Measurements from ENCODE around the gene LDLRAD3.
"Not testable (repeated sequence)": the region's sequence is repeated elsewhere in the genome, so short reads cannot be mapped to it uniquely, and the experiment has no call there.

LDLRAD3 gene

GRCh38 chr11:35998634-35999033 is 54.8 kb downstream of the LDLRAD3 start:
- no peak for DNase-seq

DNA sequence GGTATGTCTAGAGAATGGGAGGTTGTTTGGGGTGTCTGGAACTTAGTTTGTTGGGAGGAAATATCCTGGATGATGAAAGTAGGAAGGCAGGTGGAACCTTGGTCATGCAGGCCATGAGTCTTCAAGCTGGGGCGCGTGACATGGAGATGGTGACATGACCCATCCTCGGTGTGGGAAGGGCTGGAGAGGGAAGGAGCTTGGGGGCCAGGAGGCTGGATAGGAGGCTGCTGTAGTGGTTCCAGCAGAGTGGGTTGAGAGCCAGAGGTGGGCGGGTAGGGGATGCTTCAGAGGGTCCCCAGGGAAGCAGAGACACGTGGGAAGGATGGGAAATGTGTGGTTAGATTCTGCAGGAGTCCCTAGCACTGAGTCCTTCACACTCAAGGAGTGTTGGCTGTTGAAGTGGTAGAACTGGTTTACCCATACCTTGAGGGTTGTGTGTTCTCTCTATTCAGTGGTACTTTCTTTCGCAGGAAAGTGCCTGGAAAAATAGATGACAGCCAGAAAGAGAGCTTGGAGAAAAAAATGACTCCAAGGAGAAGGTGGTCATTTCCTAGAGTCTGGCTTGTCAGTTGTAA is 56.8 kb downstream of the LDLRAD3 start:
- DNase-seq: no peak

- no peak for DNase-seq
Measured at GRCh38 chr11:36002196-36002595, 58.3 kb downstream of the LDLRAD3 start.

DNA sequence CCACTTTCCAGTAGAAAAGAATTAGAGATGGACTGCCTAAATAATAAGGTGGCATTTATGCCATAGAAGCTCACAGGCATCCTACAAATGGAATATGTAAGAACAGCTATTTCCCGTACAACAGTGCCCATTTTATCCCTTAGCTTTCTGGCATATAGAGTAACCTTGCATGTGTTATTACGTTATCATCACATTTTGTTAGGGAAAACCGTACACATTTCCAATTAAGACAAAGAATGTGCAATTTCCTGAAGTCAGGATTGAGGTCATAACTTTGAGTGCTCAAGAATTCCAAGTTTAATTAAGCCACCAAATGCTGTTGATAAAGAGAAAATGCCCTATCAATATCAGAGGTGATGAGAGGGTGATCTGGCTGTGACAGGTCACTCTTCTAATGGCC is 58.9 kb downstream of the LDLRAD3 start:
- DNase-seq: no peak

GRCh38 chr11:36006556-36006955 is 62.7 kb downstream of the LDLRAD3 start:
- DNase-seq: no peak

- no peak for DNase-seq
Measured at GRCh38 chr11:36007127-36007655, 63.3 kb downstream of the LDLRAD3 start.

DNA sequence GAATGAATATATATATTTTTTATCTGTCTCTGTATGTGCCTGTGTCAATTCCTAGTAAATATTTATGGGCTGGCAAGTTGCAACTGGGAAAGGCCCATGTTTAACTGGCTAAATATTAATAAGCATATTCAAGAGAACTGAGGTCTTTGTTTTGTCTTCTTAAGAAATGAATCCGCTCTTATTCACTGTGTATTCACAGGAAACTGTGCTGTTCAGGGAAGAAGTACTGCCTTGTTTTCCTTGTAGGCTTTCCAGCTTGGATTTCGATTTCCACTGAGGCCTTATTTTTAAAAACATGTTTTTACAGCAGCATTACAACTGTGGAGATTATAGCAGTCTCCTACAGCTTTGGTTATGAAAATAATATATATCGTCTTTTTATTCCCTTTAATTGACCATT is 64.7 kb downstream of the LDLRAD3 start:
- no peak for DNase-seq

GRCh38 chr11:36009473-36009872 is 65.6 kb downstream of the LDLRAD3 start:
- DNase-seq: no peak

DNA sequence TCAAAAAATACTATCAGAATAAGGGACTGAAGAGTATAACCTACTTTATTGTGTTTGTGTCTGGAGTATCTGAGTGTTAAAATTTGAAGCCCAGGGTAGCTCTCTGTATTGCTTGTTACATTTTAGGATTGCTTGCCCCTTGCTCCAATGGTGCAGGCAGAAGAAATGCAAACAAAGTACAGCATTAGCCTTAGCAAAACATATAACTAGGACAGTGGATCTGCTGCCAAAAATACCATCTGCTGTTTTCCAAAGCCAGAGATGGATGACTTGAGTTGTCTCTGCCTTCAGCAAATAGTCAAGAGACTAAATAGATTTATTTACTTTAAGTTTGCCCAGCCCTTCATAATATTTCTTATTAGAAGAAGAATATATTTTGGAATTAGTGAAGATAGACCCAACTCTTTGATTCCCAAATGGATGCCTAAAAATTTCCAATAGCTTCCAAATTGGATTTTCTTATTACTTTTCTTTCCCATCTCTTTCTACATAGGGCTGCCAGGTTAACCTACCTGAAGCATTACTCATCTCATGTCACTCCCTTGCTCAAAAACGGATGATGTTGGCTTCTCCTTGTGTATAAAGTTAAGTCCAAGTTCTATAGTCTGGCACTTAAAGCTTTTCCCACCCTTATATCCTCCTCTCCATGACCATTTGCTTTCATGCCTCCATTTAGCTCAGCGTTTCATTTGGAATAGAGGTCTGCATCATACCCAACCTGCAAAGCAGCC is 66.3 kb downstream of the LDLRAD3 start:
- DNase-seq: no peak

GRCh38 chr11:36011574-36011973 is 67.7 kb downstream of the LDLRAD3 start:
- DNase-seq: no peak

- no peak for DNase-seq
Measured at GRCh38 chr11:36012455-36012854, 68.6 kb downstream of the LDLRAD3 start.

- no peak for DNase-seq
Measured at GRCh38 chr11:36012979-36013378, 69.1 kb downstream of the LDLRAD3 start.

GRCh38 chr11:36013446-36013845 is 69.6 kb downstream of the LDLRAD3 start:
- DNase-seq: not testable (repeated sequence)

GRCh38 chr11:36013950-36014897 is 70.4 kb downstream of the LDLRAD3 start:
- DNase-seq: no peak

DNA sequence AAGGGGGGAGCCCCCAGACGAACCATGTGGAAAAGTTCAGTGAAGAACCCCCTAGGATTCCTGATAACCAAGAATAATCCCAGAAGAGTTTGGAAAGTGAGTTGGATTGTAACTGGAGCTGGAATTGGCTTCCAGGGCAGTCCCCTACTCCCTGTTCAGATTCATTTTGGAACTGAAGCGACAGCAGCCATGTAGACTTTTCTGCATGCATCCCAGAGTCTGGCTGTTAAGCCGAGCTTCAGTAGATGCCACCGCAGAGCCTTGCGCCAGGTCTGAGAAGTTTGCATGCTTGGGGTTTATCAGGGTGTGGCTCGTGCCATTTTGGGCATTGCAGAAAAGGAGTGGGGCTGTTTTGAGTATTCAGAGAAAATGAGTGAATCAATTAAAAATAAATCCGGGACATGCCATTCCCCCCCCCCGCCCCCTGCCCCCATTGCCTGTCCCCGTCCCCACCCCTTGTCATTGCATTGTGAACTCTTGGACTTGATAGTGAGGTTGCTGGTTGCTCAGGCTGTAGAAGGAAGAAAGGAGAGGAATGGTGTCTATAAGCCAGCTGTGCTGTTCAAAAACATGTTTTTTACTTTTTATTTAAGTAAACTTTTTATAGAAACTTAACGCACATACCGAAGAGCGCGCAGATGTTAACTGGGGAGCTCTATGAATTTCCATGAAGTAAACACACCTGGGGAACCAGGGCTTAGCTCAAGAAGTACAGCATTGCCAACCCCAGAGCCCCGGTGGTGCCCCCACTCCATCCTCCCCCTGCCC is 71.2 kb downstream of the LDLRAD3 start:
- DNase-seq: no peak

DNA sequence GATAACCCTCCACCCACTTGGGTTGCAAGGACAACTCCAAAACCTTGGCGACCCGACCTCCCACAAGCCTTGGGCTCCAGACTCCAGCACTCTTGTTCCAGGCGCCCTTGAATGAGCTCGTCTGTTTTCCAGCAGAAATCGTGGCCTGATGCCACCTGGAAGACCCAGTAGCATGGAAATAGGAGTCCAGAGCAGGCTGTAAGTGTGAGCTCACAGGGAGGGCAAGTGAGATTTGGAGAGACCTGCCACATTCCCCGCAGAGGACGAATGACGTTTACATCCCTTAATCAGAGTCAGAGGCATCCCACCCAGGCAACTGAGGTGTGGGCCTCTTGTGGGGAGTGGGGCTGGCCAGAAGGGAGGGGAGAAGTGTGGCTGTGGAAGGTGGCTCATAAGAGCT is 71.9 kb downstream of the LDLRAD3 start:
- DNase-seq: no peak

DNA sequence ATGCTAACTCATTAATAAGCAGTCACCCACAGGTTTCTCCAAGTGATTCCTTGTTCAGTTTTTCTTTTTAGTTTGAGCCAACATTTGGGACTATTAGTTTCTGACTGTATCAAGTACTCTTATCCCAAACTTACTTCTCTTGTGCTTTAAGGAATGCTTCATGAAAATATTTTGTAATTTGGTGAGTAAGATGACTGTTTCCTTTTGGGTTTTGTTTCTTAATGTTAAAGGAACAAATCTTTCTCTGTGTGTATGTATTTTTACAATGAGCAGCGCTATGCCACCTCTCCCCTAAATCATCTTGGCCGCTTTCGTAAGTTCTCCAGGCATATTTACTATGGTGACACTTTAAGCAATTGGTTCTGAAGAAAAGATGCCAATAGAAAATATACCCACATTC is 72.4 kb downstream of the LDLRAD3 start:
- DNase-seq: no peak

GRCh38 chr11:36016709-36017108 is 72.8 kb downstream of the LDLRAD3 start:
- DNase-seq: no peak

DNA sequence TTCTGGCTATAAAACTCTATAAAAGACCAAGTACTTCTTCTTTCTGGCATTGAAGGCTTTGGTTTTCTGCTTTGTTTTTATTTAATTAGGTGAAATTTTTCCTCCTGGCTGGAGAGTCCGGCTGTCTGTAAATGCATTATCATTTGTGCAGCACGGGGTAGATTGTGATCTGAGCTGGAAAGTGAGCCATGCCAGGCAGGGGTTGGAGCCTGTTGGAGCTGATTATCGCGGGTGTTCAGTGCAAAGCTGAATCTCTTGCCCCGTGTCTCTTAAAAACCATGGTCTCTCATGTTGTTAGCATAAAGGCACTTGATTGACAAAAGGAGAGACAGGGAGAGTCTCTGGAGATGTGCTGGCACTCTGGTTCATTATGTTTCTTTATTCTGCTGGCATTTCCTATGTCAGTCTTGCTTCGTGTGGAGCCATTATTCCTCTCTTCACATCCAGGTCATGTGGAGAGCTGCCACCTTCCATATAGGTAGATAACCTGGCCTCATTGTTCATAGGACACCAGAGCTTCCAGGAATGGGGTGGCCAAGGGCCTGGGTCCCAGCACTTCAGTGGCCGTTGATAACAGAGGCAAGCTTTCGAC is 75.2 kb downstream of the LDLRAD3 start:
- DNase-seq: no peak

DNA sequence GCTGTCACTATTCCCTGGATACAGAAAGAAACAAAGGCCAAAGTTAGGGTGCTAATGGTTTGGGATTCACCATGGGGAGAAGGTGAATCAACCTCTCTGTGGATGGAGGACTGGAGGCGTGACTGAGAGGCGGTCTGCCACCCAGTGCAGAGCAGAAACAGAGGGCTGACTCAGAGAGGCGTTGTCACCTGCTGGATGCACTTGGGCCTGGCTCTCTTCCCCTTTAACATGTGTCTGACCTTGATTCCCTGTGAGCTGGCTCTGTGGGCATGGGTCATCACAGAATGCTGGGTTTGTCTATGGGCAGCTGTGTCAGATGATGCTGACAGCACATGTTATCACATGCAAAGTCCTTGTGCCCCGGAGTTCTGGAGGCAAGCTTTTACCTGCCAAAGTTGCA is 75.9 kb downstream of the LDLRAD3 start:
- no peak for DNase-seq

DNA sequence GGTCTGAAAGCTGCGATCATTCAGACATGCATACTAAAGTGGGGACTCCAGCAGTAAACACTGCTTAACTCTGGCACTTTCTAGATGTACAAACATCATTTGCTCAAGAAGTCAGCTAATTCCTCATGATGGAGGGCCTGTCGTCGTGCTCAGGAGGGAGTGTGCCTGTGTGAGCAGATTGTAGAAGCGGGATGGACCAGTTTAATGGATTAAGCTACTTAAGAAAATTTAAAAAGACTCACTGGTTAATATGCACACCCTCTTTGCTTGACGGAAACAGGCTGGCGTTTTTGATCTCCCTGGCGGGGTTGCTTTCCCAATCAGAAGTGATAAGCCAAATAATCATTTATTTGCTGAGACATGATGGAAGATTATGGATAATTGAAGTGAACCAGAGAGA is 79.0 kb downstream of the LDLRAD3 start:
- no peak for DNase-seq

DNA sequence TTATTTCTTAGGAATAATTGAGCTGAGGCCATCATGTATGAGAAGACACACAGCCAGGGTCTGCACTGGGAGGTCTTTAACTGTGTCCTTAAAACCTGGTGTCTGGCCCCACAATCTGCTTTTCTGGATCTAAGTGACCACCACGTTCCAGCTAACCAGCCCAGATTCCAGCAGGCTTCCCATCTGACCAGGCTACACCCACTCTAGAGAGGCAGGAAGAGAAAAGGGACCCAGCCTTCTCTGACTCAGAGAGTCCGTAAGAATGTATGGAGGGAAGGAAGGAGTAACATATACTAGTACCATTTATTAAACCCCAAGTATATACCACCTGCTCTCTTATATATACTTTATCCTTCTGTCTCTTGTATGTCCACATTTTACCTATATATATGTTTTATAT is 80.1 kb downstream of the LDLRAD3 start:
- no peak for DNase-seq

Data from activated T-cell treated with anti-CD3 and anti-CD28 coated beads, Interleukin-2, amount 50 U/mL, for 48 hours (primary cell).